ENCODE measurements around the gene NYNRIN. TPM values are rescaled to one million over a fixed set of nuclear protein-coding genes. Genes with fewer than 3 reads are reported as not detected.

The NYNRIN gene
- total RNA-seq, 1 experiment from 2014 or later, result 0.31 TPM

- DNase-seq (ENCODE audit: low read depth, low spot score) (no peak), ATAC-seq (no peak)
- intact Hi-C loops (cut with micrococcal nuclease; ENCODE audit: unreplicated experiment) (no loop called here), in situ Hi-C loops (cut with HindIII; ENCODE audit: low pct_unique_long_range_greater_than_20kb, low sequenced_read_pairs) (no loop called here)
- H3K4me3 ChIP-seq (ENCODE audit: low read depth in 2 of 2, low read length in 2 of 2), result no peak overlapping the region
- H3K36me3 ChIP-seq (ENCODE audit: control insufficient read depth, insufficient read depth, low read length), result no peaks in the 10 kb centered on the region
- no peaks in the 10 kb centered on the region for H3K4me1 ChIP-seq (ENCODE audit: control insufficient read depth, insufficient read depth, low read length)
- no peaks in the 10 kb centered on the region for H3K9me3 ChIP-seq (ENCODE audit: control insufficient read depth, insufficient read depth, low read depth, low read length)
- BruUV-seq (replicated peaks), result no TSS peak
- ChIA-PET POLR2A (no interaction called here), CTCF (interaction anchor here (1.2 kb wide), 1 partner anchor 9 kb away, joined by 4 read pairs; no protein-coding TSS in a partner anchor)
- TF ChIP-seq REST (IDR thresholded peaks at IDR 0.05; ENCODE audit: insufficient read depth in 1 of 2, low read depth in 2 of 2, low read length in 1 of 2) (no peak), POLR2AphosphoS5 (IDR thresholded peaks at IDR 0.05; ENCODE audit: low read depth, low read length) (no peak), TCF7L2 (IDR thresholded peaks at IDR 0.05; ENCODE audit: low read depth, low read length) (no peak), SIN3A (IDR thresholded peaks at IDR 0.05; ENCODE audit: borderline replicate concordance, insufficient read depth, low read depth, low read length) (no peak)
- TF ChIP-seq, protein P1, sequence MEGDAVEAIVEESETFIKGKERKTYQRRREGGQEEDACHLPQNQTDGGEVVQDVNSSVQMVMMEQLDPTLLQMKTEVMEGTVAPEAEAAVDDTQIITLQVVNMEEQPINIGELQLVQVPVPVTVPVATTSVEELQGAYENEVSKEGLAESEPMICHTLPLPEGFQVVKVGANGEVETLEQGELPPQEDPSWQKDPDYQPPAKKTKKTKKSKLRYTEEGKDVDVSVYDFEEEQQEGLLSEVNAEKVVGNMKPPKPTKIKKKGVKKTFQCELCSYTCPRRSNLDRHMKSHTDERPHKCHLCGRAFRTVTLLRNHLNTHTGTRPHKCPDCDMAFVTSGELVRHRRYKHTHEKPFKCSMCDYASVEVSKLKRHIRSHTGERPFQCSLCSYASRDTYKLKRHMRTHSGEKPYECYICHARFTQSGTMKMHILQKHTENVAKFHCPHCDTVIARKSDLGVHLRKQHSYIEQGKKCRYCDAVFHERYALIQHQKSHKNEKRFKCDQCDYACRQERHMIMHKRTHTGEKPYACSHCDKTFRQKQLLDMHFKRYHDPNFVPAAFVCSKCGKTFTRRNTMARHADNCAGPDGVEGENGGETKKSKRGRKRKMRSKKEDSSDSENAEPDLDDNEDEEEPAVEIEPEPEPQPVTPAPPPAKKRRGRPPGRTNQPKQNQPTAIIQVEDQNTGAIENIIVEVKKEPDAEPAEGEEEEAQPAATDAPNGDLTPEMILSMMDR (IDR thresholded peaks at IDR 0.05), result no peak
- no peak overlapping the region for H3K27ac ChIP-seq (ENCODE audit: low read length)
- no peaks in the 10 kb centered on the region for H3K27me3 ChIP-seq (ENCODE audit: control insufficient read depth, insufficient read depth, low read length)
Measured at GRCh38 chr14:24422694-24423601, 24.1 kb downstream of the NYNRIN start.

DNA sequence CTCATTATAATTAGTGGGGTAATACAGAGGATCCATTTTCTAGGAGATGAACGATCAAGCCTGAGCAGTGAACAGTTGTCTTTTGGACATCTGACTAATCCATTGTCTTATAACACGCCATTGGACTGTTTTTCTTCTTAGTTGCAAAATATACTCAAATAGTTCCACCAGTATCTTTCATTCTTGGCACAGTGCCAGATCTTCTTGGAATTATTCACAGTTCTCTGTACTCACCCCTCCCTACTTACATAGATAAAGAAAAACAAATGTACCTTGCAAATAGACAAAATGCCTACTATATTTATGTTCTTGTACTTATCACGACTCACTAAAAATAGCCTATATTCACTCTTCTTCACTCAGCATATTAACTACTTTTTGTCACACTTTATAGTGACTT, 26.9 kb downstream of the NYNRIN start:
- in situ Hi-C loops (cut with HindIII; ENCODE audit: low pct_unique_long_range_greater_than_20kb, low sequenced_read_pairs), result no loop called here
- DNase-seq (ENCODE audit: low read depth, low spot score) (no peak), ATAC-seq (no peak)
- BruUV-seq (replicated peaks), result no TSS peak
- Histone ChIP-seq H3K27me3 (ENCODE audit: control insufficient read depth, insufficient read depth, low read length) (no peaks in the 10 kb centered on the region), H3K36me3 (ENCODE audit: control insufficient read depth, insufficient read depth, low read length) (peaks cover 4% of the 10 kb centered on the region; the same call in 1 of the 2 replicates), H3K4me1 (ENCODE audit: control insufficient read depth, insufficient read depth, low read length) (no peaks in the 10 kb centered on the region; the same call in 1 of the 2 replicates), H3K9me3 (ENCODE audit: control insufficient read depth, insufficient read depth, low read depth, low read length) (no peaks in the 10 kb centered on the region), H3K4me3 (ENCODE audit: low read depth in 2 of 2, low read length in 2 of 2) (no peak overlapping the region), H3K27ac (ENCODE audit: low read length) (no peak overlapping the region)
- intact Hi-C loops (cut with micrococcal nuclease; ENCODE audit: unreplicated experiment), result no loop called here
- POLR2A ChIA-PET, result no interaction called here
- CTCF ChIA-PET, result interaction anchor here (0.7 kb wide), 1 partner anchor 101 kb away, joined by 3 read pairs; no protein-coding TSS in a partner anchor
- TF ChIP-seq POLR2AphosphoS5 (IDR thresholded peaks at IDR 0.05; ENCODE audit: low read depth, low read length) (no peak), SIN3A (IDR thresholded peaks at IDR 0.05; ENCODE audit: borderline replicate concordance, insufficient read depth, low read depth, low read length) (no peak), REST (IDR thresholded peaks at IDR 0.05; ENCODE audit: insufficient read depth in 1 of 2, low read depth in 2 of 2, low read length in 1 of 2) (no peak), TCF7L2 (IDR thresholded peaks at IDR 0.05; ENCODE audit: low read depth, low read length) (no peak)
- TF ChIP-seq, protein P1 (IDR thresholded peaks at IDR 0.05), result no peak
